WERI-Rb-1 (cell line): Measurements from ENCODE around the gene GRIP2.

Experiments used
- DNase-seq: peaks from one replicate; pipeline ENCODE4 v3.0.0-alpha.2; 2020
- H3K27ac ChIP-seq: fragments of 250-450 bp; sonication (Bioruptor Pico); 2 replicates; pipeline ENCODE4 v1.5.1; 2020; ENCODE audit warnings: mild to moderate bottlenecking, moderate library complexity
- H3K27me3 ChIP-seq: fragments of 250-450 bp; sonication (Bioruptor Pico); 2 replicates; pipeline ENCODE4 v1.5.1; 2021; ENCODE audit warnings: mild to moderate bottlenecking, low read depth, moderate library complexity; ENCODE audit not compliant: insufficient read depth, severe bottlenecking
- H3K36me3 ChIP-seq: fragments of 250-450 bp; sonication (Bioruptor Pico); 2 replicates; pipeline ENCODE4 v1.5.1; 2020; ENCODE audit warnings: mild to moderate bottlenecking, moderate library complexity
- H3K4me3 ChIP-seq: 2 replicates; pipeline ENCODE4 v1.5.1; 2011; ENCODE audit warnings: low read depth, mild to moderate bottlenecking, control low read depth, low read length
- H3K9me3 ChIP-seq: fragments of 250-450 bp; sonication (Bioruptor Pico); 2 replicates; pipeline ENCODE4 v1.5.1; 2021; ENCODE audit warnings: mild to moderate bottlenecking, moderate library complexity; ENCODE audit not compliant: severe bottlenecking
- TF ChIP-seq, protein P1 (sequence below): IDR thresholded peaks from 2 replicates; pipeline ENCODE4 v1.5.1; 2011; ENCODE audit warnings: low read depth, mild to moderate bottlenecking, control low read depth, inconsistent platforms, low read length

GRIP2 gene

DNA sequence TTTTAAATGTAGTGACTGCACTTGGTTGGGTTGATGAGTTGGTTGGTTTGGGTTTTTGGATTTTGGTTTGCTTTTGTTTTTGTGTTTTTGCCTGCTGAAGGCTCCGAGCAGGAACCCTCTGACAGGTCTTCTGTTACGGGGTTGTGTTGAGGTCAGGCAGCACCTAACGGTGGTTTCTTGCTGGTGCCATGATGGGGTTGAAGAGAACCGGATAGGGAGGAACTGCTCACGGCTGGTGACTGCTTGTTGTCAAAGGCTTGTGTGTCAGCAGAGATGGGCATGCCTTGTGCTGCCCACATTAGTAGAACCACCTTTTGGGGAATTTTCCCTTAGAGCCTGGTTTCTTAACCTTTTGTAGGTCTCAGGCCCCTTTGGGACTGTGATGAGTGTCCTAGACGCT, 95.8 kb downstream of the GRIP2 start:
- H3K36me3 ChIP-seq = peaks cover 44% of the 10 kb centered on the region
- DNase-seq = no peak
- no peaks in the 10 kb centered on the region for H3K27me3 ChIP-seq
- no peak overlapping the region for H3K27ac ChIP-seq
- no peak overlapping the region for H3K4me3 ChIP-seq
- no peaks in the 10 kb centered on the region for H3K9me3 ChIP-seq
- TF ChIP-seq, protein P1, sequence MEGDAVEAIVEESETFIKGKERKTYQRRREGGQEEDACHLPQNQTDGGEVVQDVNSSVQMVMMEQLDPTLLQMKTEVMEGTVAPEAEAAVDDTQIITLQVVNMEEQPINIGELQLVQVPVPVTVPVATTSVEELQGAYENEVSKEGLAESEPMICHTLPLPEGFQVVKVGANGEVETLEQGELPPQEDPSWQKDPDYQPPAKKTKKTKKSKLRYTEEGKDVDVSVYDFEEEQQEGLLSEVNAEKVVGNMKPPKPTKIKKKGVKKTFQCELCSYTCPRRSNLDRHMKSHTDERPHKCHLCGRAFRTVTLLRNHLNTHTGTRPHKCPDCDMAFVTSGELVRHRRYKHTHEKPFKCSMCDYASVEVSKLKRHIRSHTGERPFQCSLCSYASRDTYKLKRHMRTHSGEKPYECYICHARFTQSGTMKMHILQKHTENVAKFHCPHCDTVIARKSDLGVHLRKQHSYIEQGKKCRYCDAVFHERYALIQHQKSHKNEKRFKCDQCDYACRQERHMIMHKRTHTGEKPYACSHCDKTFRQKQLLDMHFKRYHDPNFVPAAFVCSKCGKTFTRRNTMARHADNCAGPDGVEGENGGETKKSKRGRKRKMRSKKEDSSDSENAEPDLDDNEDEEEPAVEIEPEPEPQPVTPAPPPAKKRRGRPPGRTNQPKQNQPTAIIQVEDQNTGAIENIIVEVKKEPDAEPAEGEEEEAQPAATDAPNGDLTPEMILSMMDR = no peak

DNA sequence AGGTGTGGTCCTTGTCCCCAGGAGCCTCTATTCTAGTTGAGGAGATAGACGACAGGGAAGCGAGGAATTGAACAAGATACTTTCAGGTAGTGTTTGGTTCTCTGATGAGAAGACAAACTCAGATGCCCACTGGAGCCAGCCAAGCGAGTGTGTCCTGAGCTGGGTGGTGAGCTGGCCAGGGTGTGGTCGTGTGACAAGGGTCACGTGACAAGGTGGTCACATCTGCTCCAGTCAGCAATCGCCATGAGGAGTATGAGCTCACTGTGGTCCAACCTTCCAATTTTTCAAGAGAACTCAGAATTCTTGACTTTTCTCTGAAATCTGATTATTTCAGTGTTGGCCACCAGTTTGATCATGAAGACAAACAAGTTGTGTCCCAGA, 98.2 kb downstream of the GRIP2 start:
- H3K36me3 ChIP-seq = peaks cover 19% of the 10 kb centered on the region
- TF ChIP-seq, protein P1 = no peak
- no peak overlapping the region for H3K27ac ChIP-seq
- no peaks in the 10 kb centered on the region for H3K9me3 ChIP-seq
- no peak overlapping the region for H3K4me3 ChIP-seq
- no peaks in the 10 kb centered on the region for H3K27me3 ChIP-seq
- no peak for DNase-seq

DNA sequence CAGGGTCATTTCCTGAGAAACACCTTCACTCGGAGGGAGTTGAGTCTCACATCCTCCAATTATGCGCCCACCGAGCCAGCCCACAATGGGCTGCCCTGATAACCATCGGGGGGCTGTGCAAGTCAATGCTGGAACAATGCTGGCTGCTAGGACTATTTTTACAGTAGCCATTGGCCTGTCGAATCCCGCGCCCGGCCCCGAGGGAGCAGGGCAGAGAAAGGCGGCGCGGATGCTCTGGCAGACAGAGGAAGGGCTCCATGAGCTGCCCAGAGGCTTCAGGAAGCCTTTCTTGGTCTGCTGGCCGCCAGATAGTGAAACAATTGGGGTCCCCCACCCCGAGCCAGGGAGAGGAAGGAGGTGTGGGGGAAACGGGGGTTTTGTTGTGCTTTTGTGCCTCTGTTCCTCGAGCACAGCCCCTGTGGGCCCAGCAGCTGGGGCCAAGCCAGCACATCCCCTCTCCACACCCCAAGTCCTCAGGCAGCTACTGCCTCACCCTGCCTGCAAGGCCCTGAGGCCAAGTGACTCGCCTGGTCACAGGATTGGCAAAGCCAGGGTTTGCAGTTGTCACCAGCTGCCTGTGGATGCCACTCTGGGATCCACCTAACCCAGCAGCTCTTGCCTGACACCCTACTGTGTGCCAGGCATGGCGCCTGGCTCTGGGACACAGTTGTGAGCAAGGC, 98.8 kb downstream of the GRIP2 start:
- no peak for DNase-seq
- no peak overlapping the region for H3K27ac ChIP-seq
- no peak overlapping the region for H3K4me3 ChIP-seq

DNA sequence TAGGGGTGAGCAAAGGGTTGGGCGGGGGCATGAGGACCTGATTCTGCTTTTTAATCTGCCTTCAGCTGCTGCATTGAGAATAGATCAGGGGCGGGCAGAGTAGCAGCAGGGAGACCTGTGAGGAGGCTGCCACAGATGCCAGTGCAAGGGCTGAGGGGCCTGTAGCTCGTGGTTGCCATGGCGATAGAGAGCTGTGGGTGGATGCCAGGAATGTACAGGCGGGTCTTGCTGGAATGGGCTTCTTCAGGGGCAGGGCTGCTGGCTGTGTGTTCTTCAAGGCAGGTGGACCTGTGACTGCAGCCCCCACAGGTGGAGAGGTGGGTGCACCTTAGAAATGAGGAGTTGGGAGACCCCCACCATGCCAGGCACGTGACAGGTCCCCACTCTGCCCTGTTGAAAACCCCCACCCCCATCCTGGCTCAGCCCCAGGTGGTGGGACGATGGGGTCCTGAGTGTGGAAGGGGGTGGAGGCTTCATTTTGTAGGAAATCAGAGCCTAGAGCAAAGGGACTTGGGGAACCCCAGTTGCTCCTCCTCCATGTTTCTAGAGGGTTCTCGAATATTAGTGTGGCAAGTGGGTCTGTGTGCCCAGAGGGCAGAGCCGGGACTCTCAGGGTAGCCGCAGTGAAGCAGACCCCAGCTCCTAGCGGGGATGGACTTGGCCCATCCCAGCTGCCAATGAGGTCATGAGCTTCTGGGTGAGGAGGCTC, 99.5 kb downstream of the GRIP2 start:
- Histone ChIP-seq H3K27ac (no peak overlapping the region), H3K27me3 (no peaks in the 10 kb centered on the region), H3K36me3 (peaks cover 7% of the 10 kb centered on the region), H3K9me3 (no peaks in the 10 kb centered on the region), H3K4me3 (no peak overlapping the region)
- no peak for DNase-seq
- TF ChIP-seq, protein P1 = no peak

More for the DNA sequence above, 98.8 kb downstream of the GRIP2 start:
- TF ChIP-seq, protein P1 = no peak
- no peaks in the 10 kb centered on the region for H3K27me3 ChIP-seq
- H3K9me3 ChIP-seq = no peaks in the 10 kb centered on the region
- peaks cover 14% of the 10 kb centered on the region for H3K36me3 ChIP-seq

DNA sequence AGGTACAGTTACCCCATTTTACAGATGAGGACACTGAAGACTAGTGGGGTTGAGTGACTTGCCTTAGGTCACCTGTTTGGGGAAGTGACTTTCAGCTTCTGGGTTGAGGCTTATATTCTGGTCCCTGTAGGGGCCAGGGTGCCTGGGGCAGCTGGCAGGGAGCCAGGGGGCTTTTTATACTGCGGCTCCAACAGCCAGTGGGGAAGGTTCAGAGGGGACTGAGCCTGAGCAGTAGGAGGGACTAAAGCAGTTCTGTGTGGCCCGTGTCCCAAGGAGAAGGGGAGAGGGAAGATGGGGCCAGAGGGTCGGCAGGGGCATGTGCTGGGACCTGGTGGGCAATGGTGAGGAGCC, 100.0 kb downstream of the GRIP2 start:
- H3K4me3 ChIP-seq = no peak overlapping the region

More for the DNA sequence above, 100.0 kb downstream of the GRIP2 start:
- Histone ChIP-seq H3K27ac (no peak overlapping the region), H3K27me3 (no peaks in the 10 kb centered on the region), H3K36me3 (peaks cover 3% of the 10 kb centered on the region), H3K9me3 (no peaks in the 10 kb centered on the region)
- no peak for DNase-seq
- TF ChIP-seq, protein P1 = no peak
